ENCODE data around the gene ST6GAL1. TPM values are rescaled to one million over a fixed set of nuclear protein-coding genes. Genes with fewer than 3 reads are reported as not detected.

The ST6GAL1 gene
- polyA plus RNA-seq, 1 of the 3 experiments (the other 2 are of a cell fraction) = 3.9 TPM

- H2AFZ ChIP-seq (ENCODE audit: low read depth) = no peak overlapping the region
- peaks cover 9 to 10% of the 10 kb centered on the region in 2 experiments for H3K4me1 ChIP-seq (ENCODE audit: control insufficient read depth in 1 of 2, insufficient read depth in 2 of 2, low read depth in 1 of 2, low read length in 1 of 2)
- WGBS (ENCODE audit: low lambda C conversion rate) = 37% methylated on average over 2 of the region's 2 CpGs
- no peak overlapping the region for H3K9ac ChIP-seq
- 0 out of 2 replicates have a peak, but pooled peaks cover 13% of the 10 kb centered on the region for H3K9me3 ChIP-seq
- H4K20me1 ChIP-seq (ENCODE audit: insufficient read depth) = no peaks in the 10 kb centered on the region
- no peaks in the 10 kb centered on the region for H3K36me3 ChIP-seq (replicated peaks in 1 of 2; ENCODE audit: control insufficient read depth in 1 of 2, insufficient read depth in 2 of 2, low read length in 1 of 2)
- no peak for DNase-seq
- no peaks in the 10 kb centered on the region for H3K27me3 ChIP-seq (ENCODE audit: insufficient read depth)
- H3K4me3 ChIP-seq (ENCODE audit: low read depth in 2 of 2, low read length in 1 of 2) = no peak overlapping the region
- POLR2A ChIA-PET = no interaction called here
- no peak overlapping the region for H3K4me2 ChIP-seq
- H3K79me2 ChIP-seq (ENCODE audit: insufficient read depth) = no peaks in the 10 kb centered on the region
- no peaks in the 10 kb centered on the region for H3K9me2 ChIP-seq
- CTCF ChIA-PET = interaction anchor here (1.2 kb wide), 1 partner anchor 15 kb away, joined by 4 read pairs; no protein-coding TSS in a partner anchor
- H3F3A ChIP-seq (replicated peaks; ENCODE audit: insufficient read depth) = peaks cover 13% of the 10 kb centered on the region
- TF ChIP-seq EP300 (IDR thresholded peaks at IDR 0.05; ENCODE audit: borderline replicate concordance in 1 of 2, low read depth in 1 of 2, low read length in 1 of 2) (no peak), GABPA (IDR thresholded peaks at IDR 0.05; ENCODE audit: low read depth) (no peak), CHD2 (IDR thresholded peaks at IDR 0.05; ENCODE audit: low read length, partially characterized antibody) (no peak), FOSL2 (IDR thresholded peaks at IDR 0.05; ENCODE audit: borderline replicate concordance, low read depth) (no peak), RFX5 (IDR thresholded peaks at IDR 0.05; ENCODE audit: low read length) (no peak), RXRA (IDR thresholded peaks at IDR 0.05; ENCODE audit: borderline replicate concordance, low read depth) (no peak), MXI1 (IDR thresholded peaks at IDR 0.05; ENCODE audit: low read depth, low read length) (no peak), PBX3 (IDR thresholded peaks at IDR 0.05) (no peak), TAF1 (IDR thresholded peaks at IDR 0.05; ENCODE audit: borderline replicate concordance, low read depth, low read length) (no peak), MEF2A (IDR thresholded peaks at IDR 0.05; ENCODE audit: borderline replicate concordance, low read depth) (no peak), NRF1 (IDR thresholded peaks at IDR 0.05; ENCODE audit: low read depth, low read length) (no peak), RCOR1 (IDR thresholded peaks at IDR 0.05; ENCODE audit: low read length) (no peak)
- TF ChIP-seq, protein P1, sequence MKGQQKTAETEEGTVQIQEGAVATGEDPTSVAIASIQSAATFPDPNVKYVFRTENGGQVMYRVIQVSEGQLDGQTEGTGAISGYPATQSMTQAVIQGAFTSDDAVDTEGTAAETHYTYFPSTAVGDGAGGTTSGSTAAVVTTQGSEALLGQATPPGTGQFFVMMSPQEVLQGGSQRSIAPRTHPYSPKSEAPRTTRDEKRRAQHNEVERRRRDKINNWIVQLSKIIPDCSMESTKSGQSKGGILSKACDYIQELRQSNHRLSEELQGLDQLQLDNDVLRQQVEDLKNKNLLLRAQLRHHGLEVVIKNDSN (IDR thresholded peaks at IDR 0.05; ENCODE audit: borderline replicate concordance, low read depth) = no peak
- TF ChIP-seq, protein P2, sequence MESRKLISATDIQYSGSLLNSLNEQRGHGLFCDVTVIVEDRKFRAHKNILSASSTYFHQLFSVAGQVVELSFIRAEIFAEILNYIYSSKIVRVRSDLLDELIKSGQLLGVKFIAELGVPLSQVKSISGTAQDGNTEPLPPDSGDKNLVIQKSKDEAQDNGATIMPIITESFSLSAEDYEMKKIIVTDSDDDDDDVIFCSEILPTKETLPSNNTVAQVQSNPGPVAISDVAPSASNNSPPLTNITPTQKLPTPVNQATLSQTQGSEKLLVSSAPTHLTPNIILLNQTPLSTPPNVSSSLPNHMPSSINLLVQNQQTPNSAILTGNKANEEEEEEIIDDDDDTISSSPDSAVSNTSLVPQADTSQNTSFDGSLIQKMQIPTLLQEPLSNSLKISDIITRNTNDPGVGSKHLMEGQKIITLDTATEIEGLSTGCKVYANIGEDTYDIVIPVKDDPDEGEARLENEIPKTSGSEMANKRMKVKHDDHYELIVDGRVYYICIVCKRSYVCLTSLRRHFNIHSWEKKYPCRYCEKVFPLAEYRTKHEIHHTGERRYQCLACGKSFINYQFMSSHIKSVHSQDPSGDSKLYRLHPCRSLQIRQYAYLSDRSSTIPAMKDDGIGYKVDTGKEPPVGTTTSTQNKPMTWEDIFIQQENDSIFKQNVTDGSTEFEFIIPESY (IDR thresholded peaks at IDR 0.05; ENCODE audit: borderline replicate concordance, low read depth) = no peak
- TF ChIP-seq, protein P3, sequence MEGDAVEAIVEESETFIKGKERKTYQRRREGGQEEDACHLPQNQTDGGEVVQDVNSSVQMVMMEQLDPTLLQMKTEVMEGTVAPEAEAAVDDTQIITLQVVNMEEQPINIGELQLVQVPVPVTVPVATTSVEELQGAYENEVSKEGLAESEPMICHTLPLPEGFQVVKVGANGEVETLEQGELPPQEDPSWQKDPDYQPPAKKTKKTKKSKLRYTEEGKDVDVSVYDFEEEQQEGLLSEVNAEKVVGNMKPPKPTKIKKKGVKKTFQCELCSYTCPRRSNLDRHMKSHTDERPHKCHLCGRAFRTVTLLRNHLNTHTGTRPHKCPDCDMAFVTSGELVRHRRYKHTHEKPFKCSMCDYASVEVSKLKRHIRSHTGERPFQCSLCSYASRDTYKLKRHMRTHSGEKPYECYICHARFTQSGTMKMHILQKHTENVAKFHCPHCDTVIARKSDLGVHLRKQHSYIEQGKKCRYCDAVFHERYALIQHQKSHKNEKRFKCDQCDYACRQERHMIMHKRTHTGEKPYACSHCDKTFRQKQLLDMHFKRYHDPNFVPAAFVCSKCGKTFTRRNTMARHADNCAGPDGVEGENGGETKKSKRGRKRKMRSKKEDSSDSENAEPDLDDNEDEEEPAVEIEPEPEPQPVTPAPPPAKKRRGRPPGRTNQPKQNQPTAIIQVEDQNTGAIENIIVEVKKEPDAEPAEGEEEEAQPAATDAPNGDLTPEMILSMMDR (IDR thresholded peaks at IDR 0.05) = no peak
- H3K27ac ChIP-seq (ENCODE audit: low read depth in 2 of 2, low read length in 1 of 2) = no peak overlapping the region
Observed at GRCh38 chr3:187098923-187099512, 168.7 kb downstream of the ST6GAL1 start.

All from SK-N-SH (cell line).